GM12892 (cell line): ENCODE data around the gene PFKL.

Source experiments
- POLR2A ChIP-seq: IDR thresholded peaks from 2 replicates; pipeline ENCODE4 v1.6.1; 2011; ENCODE audit warnings: low read depth, low read length, control low read depth
- TAF1 ChIP-seq: IDR thresholded peaks from 2 replicates; pipeline ENCODE4 v1.6.1; 2011; ENCODE audit warnings: low read depth, mild to moderate bottlenecking, control low read depth, low read length, borderline replicate concordance

DNA sequence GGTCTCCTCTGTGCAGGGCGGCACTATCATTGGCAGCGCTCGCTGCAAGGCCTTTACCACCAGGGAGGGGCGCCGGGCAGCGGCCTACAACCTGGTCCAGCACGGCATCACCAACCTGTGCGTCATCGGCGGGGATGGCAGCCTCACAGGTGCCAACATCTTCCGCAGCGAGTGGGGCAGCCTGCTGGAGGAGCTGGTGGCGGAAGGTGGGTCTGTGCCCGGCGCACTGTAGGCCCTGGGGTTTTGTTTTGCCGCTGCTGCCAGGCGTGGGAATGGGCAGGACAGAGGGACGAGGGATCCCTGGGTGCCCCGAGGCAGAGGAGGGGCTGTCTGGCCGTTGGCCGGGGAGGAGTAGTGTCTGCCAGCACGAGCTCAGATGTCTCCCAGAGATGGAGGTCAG, 12.2 kb downstream of the PFKL start:
- TF ChIP-seq TAF1 (no peak), POLR2A (no peak)
